ENCODE measurements around the gene BARHL2.

BARHL2 gene

GRCh38 chr1:90671251-90671650 is 45.9 kb downstream of the BARHL2 start:
- Histone ChIP-seq H3K27me3 (no peaks in the 10 kb centered on the region), H4K20me1 (no peaks in the 10 kb centered on the region), H3K27ac (no peak overlapping the region), H3K4me3 (no peak overlapping the region), H3K36me3 (no peaks in the 10 kb centered on the region), H3K9ac (no peak overlapping the region), H3K9me3 (replicated peaks in 1 of 11) (peaks cover 17 to 29% (median 26%) of the 10 kb centered on the region in 11 experiments), H3K4me2 (no peak overlapping the region), H3K4me1 (no peaks in the 10 kb centered on the region)
- TF ChIP-seq Cebpa-rat (IDR thresholded peaks at IDR 0.05) = no peak
